ENCODE results near the gene ZNF280C. TPM values are rescaled to one million over a fixed set of nuclear protein-coding genes. Genes with fewer than 3 reads are reported as not detected.

The ZNF280C gene
- total RNA-seq, 1 experiment from 2014 or later: 12.9 TPM

DNA sequence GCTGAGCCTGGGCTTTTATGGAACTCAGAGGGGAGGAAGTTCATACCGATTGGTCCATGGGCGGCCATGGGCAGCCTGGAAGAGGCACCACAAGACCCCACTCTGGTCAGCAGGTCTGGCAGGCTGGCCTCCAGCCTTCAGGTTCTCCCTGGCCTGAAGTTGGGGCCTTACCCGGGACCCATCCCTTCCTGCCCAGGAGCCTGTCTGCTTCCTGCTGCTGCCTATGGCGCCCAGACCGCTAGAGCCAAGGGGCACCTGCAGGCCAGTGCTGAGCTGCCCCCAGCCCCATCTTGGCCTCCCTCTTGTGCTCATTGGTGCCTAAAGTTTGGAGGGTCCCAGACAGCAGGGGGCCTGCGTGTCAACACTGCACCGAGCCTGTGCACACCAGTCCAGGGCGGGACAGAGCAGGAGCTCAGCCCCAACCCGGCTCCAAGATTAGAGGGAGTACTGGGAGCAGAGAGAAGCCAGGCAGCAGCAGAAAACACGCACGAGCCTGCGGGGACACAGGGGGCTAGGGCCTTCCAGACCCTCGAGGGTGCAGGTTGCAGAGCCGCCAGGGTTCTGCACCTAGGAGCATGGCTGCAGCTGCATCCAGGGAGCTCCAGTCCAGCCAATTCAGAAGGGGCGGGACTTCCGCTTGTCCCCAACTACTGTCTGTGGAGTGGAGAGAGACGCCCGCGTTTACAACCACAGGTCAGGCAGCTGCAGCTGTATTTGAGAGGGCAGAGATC is 30.7 kb upstream of the ZNF280C start:
- BruUV-seq (replicated peaks): no TSS peak
- no peak for DNase-seq (ENCODE audit: low read depth, low spot score)
- TF ChIP-seq, protein P1, sequence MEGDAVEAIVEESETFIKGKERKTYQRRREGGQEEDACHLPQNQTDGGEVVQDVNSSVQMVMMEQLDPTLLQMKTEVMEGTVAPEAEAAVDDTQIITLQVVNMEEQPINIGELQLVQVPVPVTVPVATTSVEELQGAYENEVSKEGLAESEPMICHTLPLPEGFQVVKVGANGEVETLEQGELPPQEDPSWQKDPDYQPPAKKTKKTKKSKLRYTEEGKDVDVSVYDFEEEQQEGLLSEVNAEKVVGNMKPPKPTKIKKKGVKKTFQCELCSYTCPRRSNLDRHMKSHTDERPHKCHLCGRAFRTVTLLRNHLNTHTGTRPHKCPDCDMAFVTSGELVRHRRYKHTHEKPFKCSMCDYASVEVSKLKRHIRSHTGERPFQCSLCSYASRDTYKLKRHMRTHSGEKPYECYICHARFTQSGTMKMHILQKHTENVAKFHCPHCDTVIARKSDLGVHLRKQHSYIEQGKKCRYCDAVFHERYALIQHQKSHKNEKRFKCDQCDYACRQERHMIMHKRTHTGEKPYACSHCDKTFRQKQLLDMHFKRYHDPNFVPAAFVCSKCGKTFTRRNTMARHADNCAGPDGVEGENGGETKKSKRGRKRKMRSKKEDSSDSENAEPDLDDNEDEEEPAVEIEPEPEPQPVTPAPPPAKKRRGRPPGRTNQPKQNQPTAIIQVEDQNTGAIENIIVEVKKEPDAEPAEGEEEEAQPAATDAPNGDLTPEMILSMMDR (IDR thresholded peaks at IDR 0.05): no peak
- TF ChIP-seq, protein P2, sequence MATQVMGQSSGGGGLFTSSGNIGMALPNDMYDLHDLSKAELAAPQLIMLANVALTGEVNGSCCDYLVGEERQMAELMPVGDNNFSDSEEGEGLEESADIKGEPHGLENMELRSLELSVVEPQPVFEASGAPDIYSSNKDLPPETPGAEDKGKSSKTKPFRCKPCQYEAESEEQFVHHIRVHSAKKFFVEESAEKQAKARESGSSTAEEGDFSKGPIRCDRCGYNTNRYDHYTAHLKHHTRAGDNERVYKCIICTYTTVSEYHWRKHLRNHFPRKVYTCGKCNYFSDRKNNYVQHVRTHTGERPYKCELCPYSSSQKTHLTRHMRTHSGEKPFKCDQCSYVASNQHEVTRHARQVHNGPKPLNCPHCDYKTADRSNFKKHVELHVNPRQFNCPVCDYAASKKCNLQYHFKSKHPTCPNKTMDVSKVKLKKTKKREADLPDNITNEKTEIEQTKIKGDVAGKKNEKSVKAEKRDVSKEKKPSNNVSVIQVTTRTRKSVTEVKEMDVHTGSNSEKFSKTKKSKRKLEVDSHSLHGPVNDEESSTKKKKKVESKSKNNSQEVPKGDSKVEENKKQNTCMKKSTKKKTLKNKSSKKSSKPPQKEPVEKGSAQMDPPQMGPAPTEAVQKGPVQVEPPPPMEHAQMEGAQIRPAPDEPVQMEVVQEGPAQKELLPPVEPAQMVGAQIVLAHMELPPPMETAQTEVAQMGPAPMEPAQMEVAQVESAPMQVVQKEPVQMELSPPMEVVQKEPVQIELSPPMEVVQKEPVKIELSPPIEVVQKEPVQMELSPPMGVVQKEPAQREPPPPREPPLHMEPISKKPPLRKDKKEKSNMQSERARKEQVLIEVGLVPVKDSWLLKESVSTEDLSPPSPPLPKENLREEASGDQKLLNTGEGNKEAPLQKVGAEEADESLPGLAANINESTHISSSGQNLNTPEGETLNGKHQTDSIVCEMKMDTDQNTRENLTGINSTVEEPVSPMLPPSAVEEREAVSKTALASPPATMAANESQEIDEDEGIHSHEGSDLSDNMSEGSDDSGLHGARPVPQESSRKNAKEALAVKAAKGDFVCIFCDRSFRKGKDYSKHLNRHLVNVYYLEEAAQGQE (IDR thresholded peaks at IDR 0.05; ENCODE audit: insufficient read depth in 1 of 2, low read depth in 2 of 2, low read length in 1 of 2): no peak
- TF ChIP-seq TCF7L2 (IDR thresholded peaks at IDR 0.05; ENCODE audit: low read depth, low read length) (no peak), POLR2AphosphoS5 (IDR thresholded peaks at IDR 0.05; ENCODE audit: low read depth, low read length) (no peak), SIN3A (IDR thresholded peaks at IDR 0.05; ENCODE audit: borderline replicate concordance, insufficient read depth, low read depth, low read length) (no peak)
- intact Hi-C loops (cut with micrococcal nuclease; ENCODE audit: unreplicated experiment) (no loop called here), in situ Hi-C loops (cut with HindIII; ENCODE audit: low pct_unique_long_range_greater_than_20kb, low sequenced_read_pairs) (no loop called here)
- Histone ChIP-seq H3K9me3 (ENCODE audit: control insufficient read depth, insufficient read depth, low read depth, low read length) (no peaks in the 10 kb centered on the region), H3K4me3 (ENCODE audit: low read depth in 2 of 2, low read length in 2 of 2) (peak overlapping the region; percentile 49 to 68), H3K27me3 (ENCODE audit: control insufficient read depth, insufficient read depth, low read length) (no peaks in the 10 kb centered on the region), H3K4me1 (ENCODE audit: control insufficient read depth, insufficient read depth, low read length) (peaks cover 8% of the 10 kb centered on the region), H3K36me3 (ENCODE audit: control insufficient read depth, insufficient read depth, low read length) (no peaks in the 10 kb centered on the region), H3K27ac (ENCODE audit: low read length) (peak overlapping the region; percentile 45; the same call in 1 of the 2 replicates)
- CTCF ChIA-PET: no interaction called here
- POLR2A ChIA-PET: interaction anchor here (0.6 to 1.1 kb wide), 2 partner anchors 12 to 581 kb away, joined by 3 read pairs; no protein-coding TSS in a partner anchor
- peak; percentile 94 for ATAC-seq

DNA sequence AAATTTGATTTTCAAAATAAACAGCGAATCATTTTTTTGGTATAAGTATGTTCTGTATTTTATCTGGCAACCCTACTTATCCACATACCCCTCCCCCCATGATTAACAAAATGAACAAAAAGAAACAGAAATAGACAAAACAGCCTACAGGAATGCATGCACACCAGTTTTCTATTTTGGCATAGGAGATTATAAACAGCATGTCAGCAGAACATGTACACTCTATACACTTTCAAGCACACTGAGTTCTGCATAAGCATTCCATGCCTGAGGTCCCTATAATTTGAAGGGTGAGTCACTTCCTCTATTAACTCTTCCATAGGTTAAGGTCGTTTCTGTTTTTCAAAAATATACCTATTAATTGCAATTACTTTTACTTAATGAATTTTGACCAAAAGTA is 28.0 kb upstream of the ZNF280C start:
- no peak overlapping the region for H3K27ac ChIP-seq (ENCODE audit: low read length)
- DNase-seq (ENCODE audit: low read depth, low spot score): no peak
- H3K9me3 ChIP-seq (ENCODE audit: control insufficient read depth, insufficient read depth, low read depth, low read length): no peaks in the 10 kb centered on the region
- CTCF ChIA-PET: no interaction called here
- POLR2A ChIA-PET: no interaction called here
- TF ChIP-seq SIN3A (IDR thresholded peaks at IDR 0.05; ENCODE audit: borderline replicate concordance, insufficient read depth, low read depth, low read length) (no peak), POLR2AphosphoS5 (IDR thresholded peaks at IDR 0.05; ENCODE audit: low read depth, low read length) (no peak), TCF7L2 (IDR thresholded peaks at IDR 0.05; ENCODE audit: low read depth, low read length) (no peak)
- TF ChIP-seq, protein P1 (IDR thresholded peaks at IDR 0.05): no peak
- TF ChIP-seq, protein P2 (IDR thresholded peaks at IDR 0.05; ENCODE audit: insufficient read depth in 1 of 2, low read depth in 2 of 2, low read length in 1 of 2): no peak
- BruUV-seq (replicated peaks): no TSS peak
- intact Hi-C loops (cut with micrococcal nuclease; ENCODE audit: unreplicated experiment) (no loop called here), in situ Hi-C loops (cut with HindIII; ENCODE audit: low pct_unique_long_range_greater_than_20kb, low sequenced_read_pairs) (no loop called here)
- peaks cover 8% of the 10 kb centered on the region for H3K4me1 ChIP-seq (ENCODE audit: control insufficient read depth, insufficient read depth, low read length)
- 0 out of 2 replicates have a peak, but pooled peaks have one; percentile 68 for ATAC-seq
- H3K27me3 ChIP-seq (ENCODE audit: control insufficient read depth, insufficient read depth, low read length): no peaks in the 10 kb centered on the region
- no peaks in the 10 kb centered on the region for H3K36me3 ChIP-seq (ENCODE audit: control insufficient read depth, insufficient read depth, low read length)
- H3K4me3 ChIP-seq (ENCODE audit: low read depth in 2 of 2, low read length in 2 of 2): no peak overlapping the region

Measured in Panc1 (cell line).